Endothelial cell of umbilical vein (primary cell): Measurements from ENCODE around the gene MS4A10. TPM values are rescaled to one million over a fixed set of nuclear protein-coding genes. Genes with fewer than 3 reads are reported as not detected.

Experiments
- BruUV-seq: library from RNA; stranded (reverse); fragments of 400-500 nt; replicated peaks from 2 replicates; lab custom pipeline; 2021; lab: Mats Ljungman, UMichigan
- CTCF ChIA-PET: fragments of 300-600, 350-600 bp; sonication (Branson Sonifier 250); formaldehyde crosslinking; loops from one replicate; lab custom pipeline; 2021; ENCODE audit warnings: antibody characterized with exemption, inconsistent platforms; lab: Charles Lee
- POLR2A ChIA-PET: fragments of 300-600, 350-600 bp; sonication (Branson Sonifier 250); formaldehyde crosslinking; loops from one replicate; lab custom pipeline; 2021; ENCODE audit warnings: antibody characterized with exemption, inconsistent platforms; lab: Charles Lee
- DNase-seq: peaks from one replicate; pipeline ENCODE4 v3.0.0-alpha.2; 2011; ENCODE audit warnings: low read depth, low spot score
- FAIRE-seq: peaks from 2 replicates; lab custom pipeline; 2011; peaks lifted over from hg19 to GRCh38; lab: Jason Lieb, UNC
- H2AFZ ChIP-seq: 2 replicates; pipeline ENCODE4 v1.6.0; 2012; ENCODE audit warnings: low read depth, low read length, control low read depth, inconsistent platforms
- H3K27ac ChIP-seq: 2 replicates; pipeline ENCODE4 v1.5.1; 2011; ENCODE audit warnings: low read depth, mild to moderate bottlenecking, control low read depth, low read length, moderate library complexity; ENCODE audit not compliant: insufficient read depth
- H3K27me3 ChIP-seq, 2 experiments: 2 replicates each; pipeline versions ENCODE4 v1.6.0 to v1.6.1; 2011; ENCODE audit warnings: low read length in 2 of 2, mixed read lengths in 1 of 2; ENCODE audit not compliant: control insufficient read depth in 2 of 2, insufficient read depth in 2 of 2
- H3K36me3 ChIP-seq, 2 experiments: 2 replicates in 1 of 2; 3 replicates in 1 of 2; pipeline ENCODE4 v1.5.1; 2011; ENCODE audit warnings: low read length in 2 of 2, mild to moderate bottlenecking in 1 of 2, moderate library complexity in 1 of 2; ENCODE audit not compliant: control insufficient read depth in 2 of 2, insufficient read depth in 2 of 2; ENCODE audit errors: extremely low read depth in 1 of 2
- H3K4me1 ChIP-seq: 3 replicates; pipeline ENCODE4 v1.5.1; 2011; ENCODE audit warnings: mild to moderate bottlenecking, low read length; ENCODE audit not compliant: control insufficient read depth, insufficient read depth; ENCODE audit errors: extremely low read depth
- H3K4me2 ChIP-seq: 2 replicates; pipeline ENCODE4 v1.6.1; 2011; ENCODE audit warnings: low read length, control low read depth, mixed read lengths; ENCODE audit not compliant: insufficient read depth
- H3K4me3 ChIP-seq, 3 experiments: fragments of 200-600 bp in 1 of 3; sonication (generic), shearing (Covaris generic) in 1 of 3; replicated peaks in 1 of 3; 2 replicates each; pipeline ENCODE4 v1.5.1; 2011 to 2016; ENCODE audit warnings: control low read depth in 3 of 3, low read length in 3 of 3, mild to moderate bottlenecking in 2 of 3, inconsistent platforms in 1 of 3, low read depth in 1 of 3, moderate library complexity in 1 of 3; ENCODE audit not compliant: insufficient read depth in 1 of 3
- H3K79me2 ChIP-seq: 2 replicates; pipeline ENCODE4 v1.6.0; 2012; ENCODE audit warnings: low read length, inconsistent platforms; ENCODE audit not compliant: control insufficient read depth, insufficient read depth
- H3K9ac ChIP-seq: replicated peaks from 2 replicates; pipeline ENCODE3; 2011; ENCODE audit warnings: low read length, control low read depth; ENCODE audit not compliant: insufficient read depth; ENCODE audit errors: extremely low read depth
- H3K9me1 ChIP-seq: replicated peaks from 3 replicates; pipeline ENCODE4 v1.6.0; 2011; ENCODE audit warnings: mild to moderate bottlenecking, low read length; ENCODE audit not compliant: control insufficient read depth, insufficient read depth; ENCODE audit errors: extremely low read depth
- H3K9me3 ChIP-seq: replicated peaks from 2 replicates; pipeline ENCODE4 v1.5.1; 2012; ENCODE audit warnings: low read length, inconsistent platforms; ENCODE audit not compliant: control insufficient read depth, insufficient read depth
- H4K20me1 ChIP-seq: replicated peaks from 2 replicates; pipeline ENCODE3; 2011; ENCODE audit warnings: mild to moderate bottlenecking, low read length; ENCODE audit not compliant: control insufficient read depth, insufficient read depth; ENCODE audit errors: extremely low read depth
- EZH2 ChIP-seq: IDR thresholded peaks from 2 replicates; pipeline ENCODE4 v1.6.1; 2012; ENCODE audit warnings: borderline replicate concordance, low read depth, mild to moderate bottlenecking, moderate library complexity, low read length, inconsistent platforms; ENCODE audit not compliant: severe bottlenecking
- FOS ChIP-seq: IDR thresholded peaks from 2 replicates; pipeline ENCODE4 v1.6.1; 2011; ENCODE audit warnings: mild to moderate bottlenecking, low read length, moderate library complexity, borderline replicate concordance; ENCODE audit not compliant: insufficient read depth
- GATA2 ChIP-seq: IDR thresholded peaks from 2 replicates; pipeline ENCODE4 v1.7.0; 2011; ENCODE audit warnings: low read depth, mild to moderate bottlenecking, moderate library complexity, mixed read lengths, low read length; ENCODE audit not compliant: insufficient read length, insufficient read depth
- JUN ChIP-seq: IDR thresholded peaks from 2 replicates; pipeline ENCODE4 v1.6.1; 2011; ENCODE audit warnings: borderline replicate concordance, low read depth; ENCODE audit not compliant: insufficient read length, insufficient read depth
- MYC ChIP-seq: IDR thresholded peaks from one replicate; pipeline ENCODE4 v1.6.1; 2011; ENCODE audit warnings: mild to moderate bottlenecking, low read depth, low read length
- POLR2A ChIP-seq: IDR thresholded peaks from 2 replicates; pipeline ENCODE4 v1.6.1; 2012; ENCODE audit warnings: low read depth, mild to moderate bottlenecking, control low read depth, low read length
- POLR2AphosphoS5 ChIP-seq: IDR thresholded peaks from 2 replicates; pipeline ENCODE4 v1.6.1; 2012; ENCODE audit warnings: low read depth, mild to moderate bottlenecking, control low read depth, low read length, moderate library complexity; ENCODE audit not compliant: insufficient read depth
- dilution Hi-C: fragments of 300-500 bp; cut with MboI; formaldehyde crosslinking; loops from one replicate; pipeline ENCODE4 v1.15.0; 2019; ENCODE audit warnings: low sequenced_read_pairs; ENCODE audit not compliant: extremely low pct_ligation_motif_present
- intact Hi-C: fragments of 100-400 bp; cut with micrococcal nuclease; formaldehyde crosslinking; loops from one replicate; pipeline ENCODE4 v1.10.0; 2022
- polyA plus RNA-seq, 4 experiments: library from polyadenylated mRNA; depleted of rRNA in 3 of 4; stranded (reverse) in 3 of 4; unstranded in 1 of 4; fragments of >200 nt; gene quantifications; 2 replicates each; pipeline versions ENCODE4 v1.2.1 to v1.2.3, GENCODE V29; 2011 to 2012; ENCODE audit warnings: missing spikeins in 1 of 4
- total RNA-seq: library from RNA; stranded (reverse); gene quantifications from 2 replicates; pipeline ENCODE4 v1.2.3, GENCODE V29; 2021
- TF ChIP-seq, protein P1 (sequence below), 2 donors: IDR thresholded peaks; 1 replicate in 1 of 2; 2 replicates in 1 of 2; pipeline ENCODE4 v1.5.1; 2011; ENCODE audit warnings: low read length in 2 of 2, mild to moderate bottlenecking in 2 of 2, moderate library complexity in 2 of 2, control low read depth in 1 of 2, inconsistent platforms in 1 of 2, low read depth in 1 of 2; ENCODE audit not compliant: insufficient read depth in 1 of 2; ENCODE audit errors: extremely low read depth in 1 of 2
- TF ChIP-seq, protein P2 (sequence below): IDR thresholded peaks from 2 replicates; pipeline ENCODE4 v1.6.1; 2011; ENCODE audit not compliant: insufficient read depth, insufficient read length

MS4A10 gene
- total and polyA plus RNA-seq, 2 donors (not counting 3 experiments of a cell fraction or from before 2014, with no cell fraction given) = not detected

DNA sequence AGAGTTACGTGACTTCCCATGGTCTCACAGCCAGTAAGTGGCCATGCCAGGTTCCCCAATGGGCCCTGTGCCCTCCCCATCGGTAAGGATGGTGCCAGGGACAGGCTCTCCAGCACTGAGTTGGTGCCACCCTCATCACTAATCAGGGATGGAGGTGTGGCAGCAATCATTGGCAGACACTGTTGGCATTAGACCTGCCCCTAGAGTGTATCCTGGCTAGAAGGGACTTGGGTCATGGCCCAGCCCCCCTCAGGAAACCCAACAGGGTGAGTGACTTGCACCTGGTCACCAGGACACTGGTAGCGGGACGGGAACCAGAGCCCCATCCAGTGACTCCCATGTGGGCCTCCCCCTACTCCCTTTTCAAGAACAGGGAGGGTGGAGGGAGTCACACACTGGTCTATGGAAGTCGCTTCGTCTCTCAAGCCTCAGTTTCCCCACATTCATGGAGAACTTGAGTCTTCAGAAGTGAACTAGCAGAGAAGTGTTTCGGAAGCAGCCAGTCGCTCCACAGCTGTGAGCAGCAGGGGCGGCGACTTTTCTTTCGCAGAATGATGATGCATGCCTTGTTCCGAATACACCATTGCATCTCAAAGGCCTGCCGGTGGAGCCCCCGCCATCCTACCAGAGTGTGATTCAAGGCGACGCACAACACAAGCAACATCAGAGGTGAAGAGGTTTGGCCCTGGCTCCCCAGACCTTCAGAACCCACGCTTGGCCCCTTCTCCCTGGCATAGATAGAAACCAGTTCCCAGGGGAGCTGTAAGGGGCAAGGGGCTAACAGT is 12.9 kb downstream of the MS4A10 start:
- intact Hi-C loops = no loop called here
- H3K4me1 ChIP-seq = no peaks in the 10 kb centered on the region
- H3K79me2 ChIP-seq = no peaks in the 10 kb centered on the region
- no peak overlapping the region for H3K27ac ChIP-seq
- FAIRE-seq = no peak
- H4K20me1 ChIP-seq = no peaks in the 10 kb centered on the region
- dilution Hi-C loops = no loop called here
- no peaks in the 10 kb centered on the region for H3K36me3 ChIP-seq
- H3K4me3 ChIP-seq = no peak overlapping the region
- peaks cover 10 to 19% of the 10 kb centered on the region in 2 experiments for H3K27me3 ChIP-seq
- no peak overlapping the region for H3K4me2 ChIP-seq
- POLR2A ChIA-PET = interaction anchor here (0.7 kb wide), 1 partner anchor 1265 kb away, joined by 3 read pairs; no protein-coding TSS in a partner anchor
- no peak overlapping the region for H2AFZ ChIP-seq
- DNase-seq = no peak
- TF ChIP-seq POLR2A (no peak), EZH2 (no peak), FOS (no peak)
- TF ChIP-seq, protein P1, sequence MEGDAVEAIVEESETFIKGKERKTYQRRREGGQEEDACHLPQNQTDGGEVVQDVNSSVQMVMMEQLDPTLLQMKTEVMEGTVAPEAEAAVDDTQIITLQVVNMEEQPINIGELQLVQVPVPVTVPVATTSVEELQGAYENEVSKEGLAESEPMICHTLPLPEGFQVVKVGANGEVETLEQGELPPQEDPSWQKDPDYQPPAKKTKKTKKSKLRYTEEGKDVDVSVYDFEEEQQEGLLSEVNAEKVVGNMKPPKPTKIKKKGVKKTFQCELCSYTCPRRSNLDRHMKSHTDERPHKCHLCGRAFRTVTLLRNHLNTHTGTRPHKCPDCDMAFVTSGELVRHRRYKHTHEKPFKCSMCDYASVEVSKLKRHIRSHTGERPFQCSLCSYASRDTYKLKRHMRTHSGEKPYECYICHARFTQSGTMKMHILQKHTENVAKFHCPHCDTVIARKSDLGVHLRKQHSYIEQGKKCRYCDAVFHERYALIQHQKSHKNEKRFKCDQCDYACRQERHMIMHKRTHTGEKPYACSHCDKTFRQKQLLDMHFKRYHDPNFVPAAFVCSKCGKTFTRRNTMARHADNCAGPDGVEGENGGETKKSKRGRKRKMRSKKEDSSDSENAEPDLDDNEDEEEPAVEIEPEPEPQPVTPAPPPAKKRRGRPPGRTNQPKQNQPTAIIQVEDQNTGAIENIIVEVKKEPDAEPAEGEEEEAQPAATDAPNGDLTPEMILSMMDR (IDR thresholded peaks at IDR 0.05; ENCODE audit: extremely low read depth in 1 of 2, insufficient read depth in 1 of 2, low read depth in 1 of 2, low read length in 2 of 2) = no peak
- no TSS peak for BruUV-seq
- no peaks in the 10 kb centered on the region for H3K9me1 ChIP-seq
- CTCF ChIA-PET = no interaction called here
- H3K9me3 ChIP-seq = no peaks in the 10 kb centered on the region
- no peak overlapping the region for H3K9ac ChIP-seq

DNA sequence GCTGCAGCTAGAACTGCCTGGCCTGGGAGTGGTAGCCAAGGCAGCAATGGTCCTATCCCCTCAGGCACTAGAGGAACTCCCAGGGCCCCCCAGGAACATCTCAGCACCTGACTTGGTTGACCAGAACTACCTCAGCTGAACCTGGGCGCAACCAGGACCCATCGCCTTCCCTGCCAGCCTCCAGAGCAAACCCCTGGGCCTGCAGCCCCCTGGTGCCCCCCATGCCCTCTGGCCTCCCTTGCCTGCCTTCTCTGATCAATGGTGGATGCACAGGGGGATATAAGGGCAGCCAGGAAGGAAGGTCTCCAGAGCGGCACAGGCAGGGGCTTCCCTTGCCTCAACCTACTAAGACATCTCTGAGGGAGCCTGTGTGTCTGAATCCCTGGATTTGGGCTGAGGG is 13.5 kb downstream of the MS4A10 start:
- DNase-seq (no peak), FAIRE-seq (no peak)
- H3K36me3 ChIP-seq = no peaks in the 10 kb centered on the region
- H3K9me1 ChIP-seq = no peaks in the 10 kb centered on the region
- POLR2A ChIA-PET = no interaction called here
- TF ChIP-seq FOS (no peak), JUN (no peak), EZH2 (no peak), MYC (no peak), GATA2 (no peak), POLR2AphosphoS5 (no peak), POLR2A (no peak)
- TF ChIP-seq, protein P2, sequence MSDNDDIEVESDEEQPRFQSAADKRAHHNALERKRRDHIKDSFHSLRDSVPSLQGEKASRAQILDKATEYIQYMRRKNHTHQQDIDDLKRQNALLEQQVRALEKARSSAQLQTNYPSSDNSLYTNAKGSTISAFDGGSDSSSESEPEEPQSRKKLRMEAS = no peak
- TF ChIP-seq, protein P1 (IDR thresholded peaks at IDR 0.05; ENCODE audit: extremely low read depth in 1 of 2, insufficient read depth in 1 of 2, low read depth in 1 of 2, low read length in 2 of 2) = no peak
- H2AFZ ChIP-seq = no peak overlapping the region
- no peak overlapping the region for H3K27ac ChIP-seq
- no peaks in the 10 kb centered on the region for H3K79me2 ChIP-seq
- no peak overlapping the region for H3K4me2 ChIP-seq
- intact Hi-C loops = no loop called here
- CTCF ChIA-PET = interaction anchor here (1.3 to 1.7 kb wide), 2 partner anchors 10 to 101 kb away, joined by 4 read pairs; no protein-coding TSS in a partner anchor
- no peak overlapping the region for H3K4me3 ChIP-seq
- no peaks in the 10 kb centered on the region for H3K9me3 ChIP-seq
- dilution Hi-C loops = no loop called here
- no TSS peak for BruUV-seq
- H3K27me3 ChIP-seq = peaks cover 10 to 19% of the 10 kb centered on the region in 2 experiments
- H4K20me1 ChIP-seq = no peaks in the 10 kb centered on the region
- no peak overlapping the region for H3K9ac ChIP-seq
- no peaks in the 10 kb centered on the region for H3K4me1 ChIP-seq
